Ascending aorta (tissue), 2 donors: ENCODE results near the gene GEN1. TPM values are rescaled to one million over a fixed set of nuclear protein-coding genes. Genes with fewer than 3 reads are reported as not detected.

Source experiments
- DNase-seq, 2 donors: peaks; one replicate each; pipeline ENCODE4 v3.0.0-alpha.2; 2019; ENCODE audit warnings: low spot score in 2 of 2
- H3K27ac ChIP-seq, 2 donors: fragments of 200-600 bp; sonication (generic); one replicate each; pipeline ENCODE4 v1.5.1; 2016 to 2017; ENCODE audit warnings: mild to moderate bottlenecking in 1 of 2
- H3K27me3 ChIP-seq: fragments of 200-600 bp; sonication (generic); one replicate; pipeline ENCODE4 v1.5.1; 2017
- H3K36me3 ChIP-seq, 2 donors: fragments of 200-600 bp; sonication (generic); one replicate each; pipeline ENCODE4 v1.5.1; 2016
- H3K4me1 ChIP-seq, 2 donors: fragments of 200-600 bp; sonication (generic); one replicate each; pipeline ENCODE4 v1.5.1; 2016 to 2017; ENCODE audit warnings: mild to moderate bottlenecking in 1 of 2
- H3K4me3 ChIP-seq, 2 donors: fragments of 200-600 bp; sonication (generic); one replicate each; pipeline ENCODE4 v1.5.1; 2016 to 2017; ENCODE audit warnings: mild to moderate bottlenecking in 1 of 2
- H3K9me3 ChIP-seq, 2 donors: fragments of 200-600 bp; sonication (generic); one replicate each; pipeline ENCODE4 v1.5.1; 2016
- intact Hi-C: fragments of 100-400 bp; cut with DNase I; formaldehyde crosslinking; loops from one replicate; pipeline ENCODE4 v1.15.1; 2023
- total RNA-seq: library from RNA; depleted of rRNA; stranded (reverse); fragments of >200 nt; gene quantifications from one replicate; pipeline ENCODE4 v1.1.0, GENCODE V29; 2016
- TF ChIP-seq, protein P1 (sequence below), 3 experiments: fragments of 200-600 bp in 2 of 3; fragments of 450-650 bp in 1 of 3; sonication (generic) in 2 of 3; IDR thresholded peaks; one replicate each; pipeline ENCODE4 v1.5.1; 2016 to 2019; ENCODE audit warnings: antibody characterized with exemption in 3 of 3, mild to moderate bottlenecking in 1 of 3, moderate library complexity in 1 of 3

The GEN1 gene
- total RNA-seq, 1 donor from 2014 or later = not detected

DNA sequence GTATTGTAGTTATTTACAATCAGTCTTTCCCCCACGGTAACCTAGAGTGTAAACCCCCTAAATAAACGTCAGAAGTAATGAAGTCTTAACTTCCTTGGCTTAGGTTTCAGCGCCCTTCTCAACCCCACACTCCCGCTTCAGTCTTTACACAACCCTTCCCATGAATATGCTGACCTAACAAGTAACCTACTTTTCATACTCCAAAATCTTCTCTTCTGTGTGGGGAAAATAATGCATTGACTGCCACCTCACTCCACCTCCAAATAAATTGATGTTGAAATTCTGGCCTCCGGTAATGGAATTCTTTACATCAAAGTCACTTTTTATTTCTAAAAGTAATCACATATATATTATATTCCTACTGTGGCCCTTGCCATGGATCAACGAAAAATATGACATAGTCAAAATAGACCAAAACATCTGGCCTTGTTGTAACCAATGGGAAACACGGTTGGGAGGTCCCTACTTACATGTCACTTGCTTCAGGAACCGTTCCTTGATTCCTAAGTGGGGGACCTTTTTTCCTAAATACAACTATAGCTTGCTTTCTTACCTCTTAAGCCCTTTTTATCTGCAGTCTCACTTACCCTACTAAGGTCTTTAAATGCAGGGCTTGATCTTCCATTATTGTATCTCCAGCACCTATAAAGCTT is 961 bp downstream of the GEN1 start:
- no peak overlapping the region for H3K27ac ChIP-seq
- TF ChIP-seq, protein P1, sequence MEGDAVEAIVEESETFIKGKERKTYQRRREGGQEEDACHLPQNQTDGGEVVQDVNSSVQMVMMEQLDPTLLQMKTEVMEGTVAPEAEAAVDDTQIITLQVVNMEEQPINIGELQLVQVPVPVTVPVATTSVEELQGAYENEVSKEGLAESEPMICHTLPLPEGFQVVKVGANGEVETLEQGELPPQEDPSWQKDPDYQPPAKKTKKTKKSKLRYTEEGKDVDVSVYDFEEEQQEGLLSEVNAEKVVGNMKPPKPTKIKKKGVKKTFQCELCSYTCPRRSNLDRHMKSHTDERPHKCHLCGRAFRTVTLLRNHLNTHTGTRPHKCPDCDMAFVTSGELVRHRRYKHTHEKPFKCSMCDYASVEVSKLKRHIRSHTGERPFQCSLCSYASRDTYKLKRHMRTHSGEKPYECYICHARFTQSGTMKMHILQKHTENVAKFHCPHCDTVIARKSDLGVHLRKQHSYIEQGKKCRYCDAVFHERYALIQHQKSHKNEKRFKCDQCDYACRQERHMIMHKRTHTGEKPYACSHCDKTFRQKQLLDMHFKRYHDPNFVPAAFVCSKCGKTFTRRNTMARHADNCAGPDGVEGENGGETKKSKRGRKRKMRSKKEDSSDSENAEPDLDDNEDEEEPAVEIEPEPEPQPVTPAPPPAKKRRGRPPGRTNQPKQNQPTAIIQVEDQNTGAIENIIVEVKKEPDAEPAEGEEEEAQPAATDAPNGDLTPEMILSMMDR (IDR thresholded peaks at IDR 0.05) = no peak
- no peaks in the 10 kb centered on the region for H3K9me3 ChIP-seq
- intact Hi-C loops = loop anchor here (1.0 to 10.0 kb wide), 5 partner anchors 67 to 237 kb away; partner anchors contain the start of gene RAD51AP2
- H3K36me3 ChIP-seq = no peaks in the 10 kb centered on the region
- peaks cover 0 to 10% of the 10 kb centered on the region in 2 donors for H3K4me1 ChIP-seq
- peak overlapping the region; percentile 94 to 99 for H3K4me3 ChIP-seq
- no peak for DNase-seq
- no peaks in the 10 kb centered on the region for H3K27me3 ChIP-seq

- H3K4me1 ChIP-seq = peaks cover 0 to 10% of the 10 kb centered on the region in 2 donors
- no peaks in the 10 kb centered on the region for H3K9me3 ChIP-seq
- no peak for DNase-seq
- no peaks in the 10 kb centered on the region for H3K27me3 ChIP-seq
- H3K36me3 ChIP-seq = no peaks in the 10 kb centered on the region
- TF ChIP-seq, protein P1 (IDR thresholded peaks at IDR 0.05) = no peak
- H3K4me3 ChIP-seq = no peak overlapping the region
- intact Hi-C loops = loop anchor here (10.0 kb wide), 1 partner anchor 218 kb away; no protein-coding TSS in a partner anchor
- H3K27ac ChIP-seq = no peak overlapping the region
These were observed 2.7 kb downstream of the GEN1 start for GRCh38 chr2:17756668-17757067.

DNA sequence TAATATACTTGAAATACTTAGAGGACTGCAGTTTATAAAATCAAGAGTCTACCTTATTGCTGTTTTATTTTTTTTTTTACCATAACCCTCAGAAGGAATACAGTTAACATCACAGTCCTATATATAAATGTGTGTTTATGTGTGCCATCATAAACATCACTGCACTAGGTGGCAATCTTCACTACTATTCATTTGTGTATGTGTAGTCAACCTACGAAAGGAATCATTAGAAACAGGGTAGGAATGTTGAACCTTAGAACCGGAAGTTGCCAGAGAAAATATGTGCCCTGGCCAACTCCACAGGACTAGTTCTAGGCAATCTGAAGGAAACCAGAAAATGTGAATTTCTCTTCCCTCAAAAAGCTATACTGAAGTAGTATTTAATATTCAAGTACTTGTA is 3.4 kb downstream of the GEN1 start:
- Histone ChIP-seq H3K27me3 (no peaks in the 10 kb centered on the region), H3K4me1 (peaks cover 0 to 10% of the 10 kb centered on the region in 2 donors), H3K4me3 (no peak overlapping the region), H3K9me3 (no peaks in the 10 kb centered on the region), H3K36me3 (no peaks in the 10 kb centered on the region), H3K27ac (no peak overlapping the region)
- no peak for DNase-seq
- TF ChIP-seq, protein P1 (IDR thresholded peaks at IDR 0.05) = no peak
- intact Hi-C loops = loop anchor here (10.0 kb wide), 1 partner anchor 217 kb away; no protein-coding TSS in a partner anchor

DNA sequence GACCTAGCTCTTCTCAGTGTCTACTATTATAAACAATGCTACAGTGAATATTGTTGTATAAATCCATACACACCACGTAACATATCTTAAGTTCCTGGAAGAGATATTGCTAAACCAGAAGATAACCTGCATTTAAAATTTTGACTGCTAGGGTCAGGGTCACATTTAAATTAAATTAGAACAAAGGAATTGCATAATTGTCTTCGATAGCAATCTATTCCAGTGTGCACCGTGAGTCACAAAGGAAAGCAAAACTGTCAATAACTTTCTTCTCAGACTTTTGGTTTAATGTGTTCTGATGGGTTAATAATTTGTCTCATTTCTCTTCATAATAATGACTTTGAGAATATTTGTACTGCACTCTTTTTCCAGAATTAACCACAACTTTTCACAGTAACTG is 4.2 kb downstream of the GEN1 start:
- intact Hi-C loops = loop anchor here (10.0 kb wide), 1 partner anchor 217 kb away; no protein-coding TSS in a partner anchor
- no peak for DNase-seq
- TF ChIP-seq, protein P1 (IDR thresholded peaks at IDR 0.05) = no peak
- Histone ChIP-seq H3K36me3 (no peaks in the 10 kb centered on the region), H3K4me1 (peaks cover 0 to 7% of the 10 kb centered on the region in 2 donors), H3K27me3 (no peaks in the 10 kb centered on the region), H3K4me3 (no peak overlapping the region), H3K9me3 (no peaks in the 10 kb centered on the region), H3K27ac (no peak overlapping the region)

DNA sequence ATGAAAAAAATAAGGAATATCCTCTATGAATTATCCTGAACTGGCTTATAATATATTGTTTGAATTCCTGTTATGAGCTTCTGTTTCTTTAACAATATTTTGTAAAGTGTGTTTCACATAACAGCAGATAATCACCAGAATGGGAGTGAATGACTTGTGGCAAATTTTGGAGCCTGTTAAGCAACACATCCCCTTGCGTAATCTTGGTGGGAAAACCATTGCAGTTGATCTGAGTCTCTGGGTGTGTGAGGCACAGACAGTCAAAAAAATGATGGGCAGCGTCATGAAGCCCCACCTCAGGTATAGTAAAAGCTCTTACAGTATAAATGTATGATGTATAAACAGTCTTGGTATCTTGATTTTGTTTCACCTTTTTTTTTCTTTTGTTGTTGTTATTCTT is 5.9 kb downstream of the GEN1 start:
- Histone ChIP-seq H3K27me3 (no peaks in the 10 kb centered on the region), H3K4me3 (no peak overlapping the region), H3K27ac (no peak overlapping the region), H3K36me3 (no peaks in the 10 kb centered on the region), H3K4me1 (peaks cover 0 to under 1% of the 10 kb centered on the region in 2 donors), H3K9me3 (no peaks in the 10 kb centered on the region)
- intact Hi-C loops = loop anchor here (10.0 kb wide), 1 partner anchor 215 kb away; no protein-coding TSS in a partner anchor
- TF ChIP-seq, protein P1 (IDR thresholded peaks at IDR 0.05) = no peak
- DNase-seq = no peak
